ENCODE measurements around the gene ZFAND5.

DNA sequence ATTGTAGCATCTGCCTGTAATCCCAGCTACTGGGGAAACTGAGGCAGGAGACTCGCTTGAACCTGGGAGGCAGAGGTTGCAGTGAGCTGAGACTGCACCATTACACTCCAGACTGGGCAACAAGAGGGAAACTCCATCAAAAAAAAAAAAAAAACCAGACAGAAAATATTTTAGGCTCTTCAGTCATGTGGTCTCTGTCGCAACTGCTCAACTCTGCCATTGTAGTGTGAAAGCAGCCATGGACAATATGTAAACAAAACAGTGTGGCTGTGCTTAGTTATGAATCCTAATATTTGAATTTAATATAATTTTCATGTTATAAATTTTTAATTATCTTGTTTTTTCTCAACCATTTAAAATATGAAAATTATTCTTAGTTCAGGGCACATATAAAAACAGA lies 38.4 kb downstream of the ZFAND5 start:
- no peak for TF ChIP-seq CTCF (IDR thresholded peaks at IDR 0.05; ENCODE audit: low read length)
- TF ChIP-seq EZH2 (optimal IDR thresholded peaks at IDR 0.05; ENCODE audit: low read depth, low read length) = no peak
- no peak for TF ChIP-seq EZH2phosphoT487 (IDR thresholded peaks at IDR 0.05; ENCODE audit: low read length)
